NCI-H1092 (cell line): ENCODE results near the gene STAG3.
"Not testable (repeated sequence)": the region's sequence is repeated elsewhere in the genome, so short reads cannot be mapped to it uniquely, and the experiment has no call there.

Experiments used
- DNase-seq: peaks from one replicate; lab custom pipeline; 2025; lab: John Stamatoyannopoulos, UW

STAG3 gene

DNA sequence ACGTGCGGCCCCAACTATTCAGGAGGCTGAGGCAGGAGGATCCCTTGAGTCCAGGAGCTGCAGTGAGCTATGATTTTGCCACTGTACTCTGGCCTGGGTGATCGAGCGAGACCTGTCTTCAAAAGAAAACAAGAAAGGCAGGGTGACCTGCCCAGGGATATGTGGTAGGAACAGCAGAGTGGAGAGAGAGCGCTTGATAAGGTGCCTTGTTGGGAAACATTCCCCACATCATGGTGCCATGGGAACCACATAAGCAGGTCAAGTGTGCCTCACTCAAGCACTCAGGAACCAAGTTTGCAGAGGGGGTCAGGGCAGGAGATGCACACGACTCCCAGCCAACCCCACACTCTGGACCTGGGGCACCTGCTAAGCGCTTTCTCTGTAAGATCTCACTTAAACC, 79.3 kb downstream of the STAG3 start:
- DNase-seq, result no peak

DNA sequence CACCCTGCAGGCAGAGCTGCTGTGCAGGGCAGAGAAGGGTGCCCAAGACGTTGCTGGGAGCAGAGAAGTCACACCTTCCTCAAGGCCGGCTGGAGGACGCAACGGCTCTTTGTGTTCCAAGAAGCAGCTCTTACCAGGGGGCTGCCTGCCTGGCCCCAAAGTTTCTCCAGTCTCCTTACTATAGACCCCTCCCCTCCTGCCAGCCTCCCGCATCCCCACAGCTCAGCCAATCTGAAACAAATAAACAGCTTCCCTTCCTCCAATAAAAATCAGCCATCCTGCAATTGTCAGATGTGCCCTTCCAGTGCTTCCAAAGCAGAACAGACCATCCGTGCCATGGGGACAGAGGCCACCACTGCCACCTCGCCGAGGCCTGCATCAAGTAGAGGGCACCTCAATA, 82.3 kb downstream of the STAG3 start:
- DNase-seq, result not testable (repeated sequence)

DNA sequence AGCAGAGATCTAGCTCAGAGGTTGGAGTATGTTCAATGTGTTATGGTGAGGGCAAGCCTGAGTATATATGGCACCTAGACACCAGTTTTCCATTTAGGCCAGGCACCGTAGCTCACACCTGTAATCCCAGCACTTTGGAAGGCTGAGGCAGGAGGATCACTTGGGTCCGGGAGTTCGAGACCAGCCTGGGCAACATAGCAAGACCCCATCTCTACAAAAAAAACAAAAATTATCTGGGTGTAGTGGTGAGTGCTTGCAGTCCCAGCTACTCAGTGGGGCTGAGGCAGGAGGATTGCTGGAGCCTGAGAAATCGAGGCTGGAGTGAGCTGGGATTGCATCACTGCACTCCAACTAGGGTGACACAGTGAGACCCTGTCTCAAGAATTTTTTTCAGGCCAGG, 85.2 kb downstream of the STAG3 start:
- DNase-seq, result not testable (repeated sequence)
